NB4 (cell line): ENCODE data around the gene CPNE9.

Source experiments
- DNase-seq: peaks from one replicate; pipeline ENCODE4 v3.0.0; 2010; ENCODE audit warnings: low read depth
- H3K4me3 ChIP-seq: one replicate; pipeline ENCODE4 v1.5.1; 2011; ENCODE audit warnings: mild to moderate bottlenecking, low read depth, low read length, moderate library complexity
- CTCF ChIP-seq: IDR thresholded peaks from one replicate; pipeline ENCODE4 v1.5.1; 2012; ENCODE audit warnings: low read depth, low read length
- MAX ChIP-seq: IDR thresholded peaks from 2 replicates; pipeline ENCODE4 v1.6.1; 2011; ENCODE audit warnings: low read depth, low read length
- MYC ChIP-seq: IDR thresholded peaks from 2 replicates; pipeline ENCODE4 v1.6.1; 2011; ENCODE audit warnings: low read depth, low read length
- POLR2A ChIP-seq: IDR thresholded peaks from 2 replicates; pipeline ENCODE4 v1.6.1; 2011; ENCODE audit warnings: mild to moderate bottlenecking; ENCODE audit not compliant: insufficient read length; ENCODE audit errors: extremely low read depth

Gene CPNE9

GRCh38 chr3:9695746-9696145, 7.9 kb upstream of the CPNE9 start:
- TF ChIP-seq MYC (no peak), POLR2A (no peak), MAX (no peak), CTCF (no peak)
- no peak overlapping the region for H3K4me3 ChIP-seq
- no peak for DNase-seq

DNA sequence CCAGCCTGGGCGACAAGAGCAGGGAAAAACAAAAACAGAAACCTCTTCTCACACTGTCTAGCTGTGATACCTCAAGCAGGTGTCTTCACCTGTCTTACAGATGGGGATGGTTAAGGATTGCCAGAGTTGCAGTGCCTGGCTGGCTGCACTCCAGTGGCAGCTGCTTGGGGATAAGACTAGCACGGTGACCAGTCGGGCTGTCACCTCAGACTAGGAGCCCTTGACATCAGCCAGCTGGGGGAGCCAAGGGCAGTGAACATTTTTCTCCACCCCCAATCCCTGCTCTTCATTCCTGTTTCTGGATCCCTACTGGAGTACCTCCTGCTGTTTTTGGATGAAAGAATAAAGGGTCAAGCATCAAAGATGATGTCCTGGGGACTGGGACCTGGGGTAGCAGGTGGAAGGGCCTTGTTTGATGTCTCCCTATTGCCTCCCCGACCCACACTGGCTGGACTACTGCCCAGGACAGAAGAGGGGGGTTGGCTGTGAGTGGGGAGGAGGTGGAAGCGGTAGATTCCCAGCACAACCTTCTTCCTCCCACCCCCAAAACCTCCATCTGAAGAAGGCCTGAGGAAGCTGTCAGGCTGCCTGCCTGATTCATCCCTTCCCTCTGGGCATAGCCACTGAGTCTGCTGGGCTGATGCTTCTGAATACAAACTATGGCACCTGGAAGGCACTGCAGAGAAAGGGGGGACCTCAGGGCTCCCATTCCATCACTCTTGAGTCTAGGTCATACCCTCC, 7.0 kb upstream of the CPNE9 start:
- H3K4me3 ChIP-seq: no peak overlapping the region
- TF ChIP-seq POLR2A: no peak
- TF ChIP-seq CTCF: no peak
- TF ChIP-seq MAX: no peak
- TF ChIP-seq MYC: no peak
- no peak for DNase-seq

GRCh38 chr3:9697892-9698291, 5.7 kb upstream of the CPNE9 start:
- no peak overlapping the region for H3K4me3 ChIP-seq
- DNase-seq: no peak
- no peak for TF ChIP-seq POLR2A
- TF ChIP-seq CTCF: no peak
- no peak for TF ChIP-seq MAX
- no peak for TF ChIP-seq MYC

DNA sequence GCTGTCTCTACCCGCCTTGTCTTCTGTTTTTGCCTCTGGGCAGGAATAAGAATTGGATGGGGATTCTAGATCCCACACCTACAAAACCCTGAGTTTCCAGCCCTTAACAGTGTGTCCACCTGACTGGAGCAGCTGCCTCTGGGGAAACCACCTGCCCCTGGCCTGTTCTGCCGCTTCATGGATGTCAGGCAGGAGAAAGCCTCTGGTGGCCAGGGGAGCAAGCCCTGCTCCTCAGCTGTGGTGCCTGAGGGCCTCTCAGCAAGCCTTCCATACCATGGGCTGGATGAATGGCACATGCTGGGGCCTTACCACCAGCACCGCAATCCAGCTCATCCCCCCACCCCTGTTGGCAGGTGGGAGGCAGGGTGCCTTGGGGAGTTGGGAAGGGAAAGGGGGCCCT, 5.3 kb upstream of the CPNE9 start:
- TF ChIP-seq CTCF (no peak), MYC (no peak), POLR2A (no peak), MAX (no peak)
- DNase-seq: no peak
- H3K4me3 ChIP-seq: no peak overlapping the region

GRCh38 chr3:9700536-9700935, 3.1 kb upstream of the CPNE9 start:
- no peak for TF ChIP-seq MAX
- no peak for TF ChIP-seq POLR2A
- TF ChIP-seq CTCF: no peak
- TF ChIP-seq MYC: no peak
- H3K4me3 ChIP-seq: no peak overlapping the region
- DNase-seq: no peak

DNA sequence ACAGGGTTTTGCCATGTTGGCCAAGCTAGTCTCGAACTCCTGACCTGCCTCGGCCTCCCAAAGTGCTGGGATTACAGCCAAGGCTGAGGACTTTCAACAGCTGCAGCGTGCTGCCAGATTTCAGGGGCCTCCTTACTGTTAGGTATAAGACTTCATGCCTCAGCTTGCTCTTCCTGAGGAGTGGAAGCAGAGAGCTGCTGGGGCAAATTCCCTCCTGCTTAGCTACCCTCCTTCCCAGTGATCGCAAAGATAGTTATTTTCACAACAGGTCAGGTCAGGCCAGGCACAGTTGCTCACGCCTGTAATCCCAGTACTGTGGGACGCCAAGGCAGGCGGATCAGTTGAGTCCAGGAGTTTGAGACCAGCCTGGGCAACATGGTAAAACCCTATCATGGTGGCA, 2.6 kb upstream of the CPNE9 start:
- H3K4me3 ChIP-seq: no peak overlapping the region
- no peak for DNase-seq
- TF ChIP-seq POLR2A (no peak), MAX (no peak), MYC (no peak), CTCF (no peak)
